ENCODE data around the gene LRCH1.

DNA sequence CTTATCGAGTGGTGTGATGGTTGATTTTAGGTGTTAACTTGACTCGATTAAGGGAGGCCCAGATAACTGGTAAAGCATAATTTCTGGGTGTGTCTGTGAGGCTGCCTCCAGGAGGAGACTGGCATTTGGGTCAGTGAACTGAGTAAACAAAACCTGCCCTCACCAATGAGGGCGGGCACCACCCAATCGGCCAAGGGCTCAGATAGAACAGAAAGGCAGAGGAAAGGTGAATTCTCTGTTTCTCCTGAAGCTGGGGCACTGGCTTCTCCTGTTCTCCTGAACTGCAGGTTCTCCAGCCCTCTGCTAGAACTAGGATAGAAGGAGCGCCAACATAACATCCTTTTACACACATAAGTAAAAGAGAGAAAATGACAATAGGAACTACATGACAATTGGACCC, 208.9 kb downstream of the LRCH1 start:
- TF ChIP-seq, protein P1, sequence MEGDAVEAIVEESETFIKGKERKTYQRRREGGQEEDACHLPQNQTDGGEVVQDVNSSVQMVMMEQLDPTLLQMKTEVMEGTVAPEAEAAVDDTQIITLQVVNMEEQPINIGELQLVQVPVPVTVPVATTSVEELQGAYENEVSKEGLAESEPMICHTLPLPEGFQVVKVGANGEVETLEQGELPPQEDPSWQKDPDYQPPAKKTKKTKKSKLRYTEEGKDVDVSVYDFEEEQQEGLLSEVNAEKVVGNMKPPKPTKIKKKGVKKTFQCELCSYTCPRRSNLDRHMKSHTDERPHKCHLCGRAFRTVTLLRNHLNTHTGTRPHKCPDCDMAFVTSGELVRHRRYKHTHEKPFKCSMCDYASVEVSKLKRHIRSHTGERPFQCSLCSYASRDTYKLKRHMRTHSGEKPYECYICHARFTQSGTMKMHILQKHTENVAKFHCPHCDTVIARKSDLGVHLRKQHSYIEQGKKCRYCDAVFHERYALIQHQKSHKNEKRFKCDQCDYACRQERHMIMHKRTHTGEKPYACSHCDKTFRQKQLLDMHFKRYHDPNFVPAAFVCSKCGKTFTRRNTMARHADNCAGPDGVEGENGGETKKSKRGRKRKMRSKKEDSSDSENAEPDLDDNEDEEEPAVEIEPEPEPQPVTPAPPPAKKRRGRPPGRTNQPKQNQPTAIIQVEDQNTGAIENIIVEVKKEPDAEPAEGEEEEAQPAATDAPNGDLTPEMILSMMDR (IDR thresholded peaks at IDR 0.05): no peak
- TF ChIP-seq POLR2A (IDR thresholded peaks at IDR 0.05): no peak
